A549 (cell line): ENCODE data around the gene CAMTA1. TPM values are rescaled to one million over a fixed set of nuclear protein-coding genes. Genes with fewer than 3 reads are reported as not detected.

ENCODE experiments used
- ATAC-seq, 2 experiments: fragments of 200-7000 bp in 1 of 2; fragments of >200 bp in 1 of 2; cut with Nextera tagmentation in 1 of 2; cut with Tn5 transposase in 1 of 2; 3 replicates each; pipeline versions ENCODE4 v1.8.0 to v1.9.1; 2018 to 2020; ENCODE audit warnings: mild to moderate bottlenecking in 1 of 2, moderate library complexity in 1 of 2
- CTCF ChIA-PET: fragments of 300-600 bp; sonication (Branson Sonifier 250); formaldehyde crosslinking; extraction: SDS; loops from one replicate; lab custom pipeline; 2021; ENCODE audit warnings: antibody characterized with exemption, inconsistent platforms; lab: Yijun Ruan, JAX
- POLR2A ChIA-PET: fragments of 350-600 bp; formaldehyde crosslinking; extraction: SDS; loops from one replicate; lab custom pipeline; 2021; ENCODE audit warnings: antibody characterized with exemption, inconsistent platforms; lab: Yijun Ruan, JAX
- DNase-seq, 2 experiments: peaks; one replicate each; pipeline versions ENCODE4 v3.0.0 to v3.0.0-alpha.2; 2011 to 2016; ENCODE audit warnings: low read depth in 1 of 2, low spot score in 1 of 2
- FAIRE-seq: peaks from 2 replicates; lab custom pipeline; 2011; peaks lifted over from hg19 to GRCh38; lab: Jason Lieb, UNC
- H3K27ac ChIP-seq, 2 experiments: fragments of >200 bp; sonication (Bioruptor Twin); formaldehyde crosslinking; 3 replicates each; pipeline ENCODE4 v1.5.1; 2016 to 2017
- H3K4me1 ChIP-seq: fragments of >200 bp; sonication (Bioruptor Twin); formaldehyde crosslinking; 3 replicates; pipeline ENCODE4 v1.6.1; 2016
- H3K4me2 ChIP-seq: fragments of >200 bp; sonication (Bioruptor Twin); formaldehyde crosslinking; 3 replicates; pipeline ENCODE4 v1.6.1; 2016
- H3K4me3 ChIP-seq: fragments of >200 bp; sonication (Bioruptor Twin); formaldehyde crosslinking; 3 replicates; pipeline ENCODE4 v1.5.1; 2016
- H3K9me3 ChIP-seq: fragments of >200 bp; sonication (Bioruptor Twin); formaldehyde crosslinking; 3 replicates; pipeline ENCODE4 v1.6.1; 2016
- BHLHE40 ChIP-seq: IDR thresholded peaks from 2 replicates; pipeline ENCODE4 v1.6.1; 2012; ENCODE audit warnings: low read depth, low read length, inconsistent platforms
- CBX2 ChIP-seq: fragments of 200-600 bp; sonication (generic); IDR thresholded peaks from 2 replicates; pipeline ENCODE4 v1.6.1; 2016; ENCODE audit warnings: low read depth, mild to moderate bottlenecking, borderline replicate concordance
- CBX8 ChIP-seq: fragments of 200-600 bp; sonication (generic); IDR thresholded peaks from 2 replicates; pipeline ENCODE4 v1.6.1; 2016
- CEBPB ChIP-seq, 2 experiments: fragments of >200 bp in 1 of 2; sonication (Bioruptor Twin) in 1 of 2; formaldehyde crosslinking in 1 of 2; IDR thresholded peaks; 2 replicates each; pipeline ENCODE4 v1.6.1; 2012 to 2016
- CHD2 ChIP-seq: fragments of 150-350 bp; IDR thresholded peaks from 2 replicates; pipeline ENCODE4 v1.6.1; 2014; ENCODE audit warnings: low read length; ENCODE audit not compliant: partially characterized antibody
- FOSL2 ChIP-seq, 2 experiments: fragments of 450-650 bp in 1 of 2; fragments of >200 bp in 1 of 2; sonication (Bioruptor Twin) in 1 of 2; formaldehyde crosslinking; IDR thresholded peaks; 2 replicates each; pipeline versions ENCODE4 v1.5.0 to v1.6.1; 2016 to 2020; ENCODE audit warnings: mild to moderate bottlenecking in 1 of 2, moderate library complexity in 1 of 2
- FOXS1 ChIP-seq: fragments of 250-450 bp; sonication (Bioruptor Pico); IDR thresholded peaks from 2 replicates; pipeline ENCODE4 v1.5.0; 2020; ENCODE audit warnings: mild to moderate bottlenecking, moderate library complexity
- GATA3 ChIP-seq: IDR thresholded peaks from 2 replicates; pipeline ENCODE4 v1.6.1; 2012; ENCODE audit warnings: borderline replicate concordance
- HEYL ChIP-seq: fragments of 250-450 bp; sonication (Bioruptor Pico); IDR thresholded peaks from 2 replicates; pipeline ENCODE4 v1.8.0; 2021; ENCODE audit warnings: mild to moderate bottlenecking, moderate library complexity
- HMGXB4 ChIP-seq: fragments of 250-450 bp; sonication (Bioruptor Pico); IDR thresholded peaks from 2 replicates; pipeline ENCODE4 v1.5.0; 2021; ENCODE audit warnings: mild to moderate bottlenecking, moderate library complexity, borderline replicate concordance
- HOXB13 ChIP-seq: fragments of 250-450 bp; sonication (Bioruptor Pico); IDR thresholded peaks from 2 replicates; pipeline ENCODE4 v1.5.0; 2020; ENCODE audit warnings: low read depth, mild to moderate bottlenecking, moderate library complexity
- HOXB5 ChIP-seq: fragments of 250-450 bp; sonication (Bioruptor Pico); IDR thresholded peaks from 2 replicates; pipeline ENCODE4 v1.5.0; 2020; ENCODE audit warnings: mild to moderate bottlenecking, moderate library complexity
- JUN ChIP-seq, 2 experiments: fragments of >200 bp; sonication (Bioruptor Twin); formaldehyde crosslinking; IDR thresholded peaks; 2 replicates in 1 of 2; 3 replicates in 1 of 2; pipeline ENCODE4 v1.6.1; 2016 to 2017
- JUNB ChIP-seq: fragments of >200 bp; sonication (Bioruptor Twin); formaldehyde crosslinking; IDR thresholded peaks from 2 replicates; pipeline ENCODE4 v1.6.1; 2016
- MAZ ChIP-seq: fragments of 150-350 bp; IDR thresholded peaks from 2 replicates; pipeline ENCODE4 v1.6.1; 2014; ENCODE audit warnings: antibody characterized with exemption, low read depth, low read length, borderline replicate concordance
- NR3C1 ChIP-seq: fragments of >200 bp; sonication (Bioruptor Twin); formaldehyde crosslinking; IDR thresholded peaks from 3 replicates; pipeline ENCODE4 v1.6.1; 2017
- PHF8 ChIP-seq: fragments of 200-600 bp; sonication (generic); IDR thresholded peaks from 2 replicates; pipeline ENCODE4 v1.6.1; 2016; ENCODE audit warnings: low read depth, mild to moderate bottlenecking, antibody characterized with exemption, moderate library complexity, borderline replicate concordance
- POLR2A ChIP-seq: IDR thresholded peaks from 2 replicates; pipeline ENCODE4 v1.6.1; 2012; ENCODE audit warnings: mild to moderate bottlenecking, low read length
- RAD21 ChIP-seq, 2 experiments: fragments of >200 bp in 1 of 2; sonication (Bioruptor Twin) in 1 of 2; formaldehyde crosslinking in 1 of 2; IDR thresholded peaks in 1 of 2; conservative IDR thresholded peaks in 1 of 2; 2 replicates in 1 of 2; 3 replicates in 1 of 2; pipeline ENCODE4 v1.6.1; 2012 to 2018; ENCODE audit warnings: inconsistent platforms in 1 of 2
- RARB ChIP-seq: fragments of 250-450 bp; sonication (Bioruptor Pico); IDR thresholded peaks from 2 replicates; pipeline ENCODE4 v1.8.0; 2021; ENCODE audit warnings: mild to moderate bottlenecking, moderate library complexity
- RCOR1 ChIP-seq: fragments of 150-350 bp; IDR thresholded peaks from 2 replicates; pipeline ENCODE4 v1.6.1; 2014; ENCODE audit warnings: antibody characterized with exemption, low read length, low read depth
- RFX5 ChIP-seq: fragments of 450-650 bp; IDR thresholded peaks from 2 replicates; pipeline ENCODE4 v1.7.1; 2014; ENCODE audit warnings: antibody characterized with exemption, mild to moderate bottlenecking, moderate library complexity
- RNF2 ChIP-seq: fragments of 200-600 bp; sonication (generic); IDR thresholded peaks from 2 replicates; pipeline ENCODE4 v1.6.1; 2016; ENCODE audit warnings: low read depth, mild to moderate bottlenecking, antibody characterized with exemption, moderate library complexity, borderline replicate concordance
- ZFP36 ChIP-seq: fragments of 450-650 bp; IDR thresholded peaks from 2 replicates; pipeline ENCODE4 v1.6.1; 2014; ENCODE audit warnings: borderline replicate concordance; ENCODE audit not compliant: partially characterized antibody
- ZNF302 ChIP-seq: fragments of 250-450 bp; sonication (Bioruptor Pico); IDR thresholded peaks from 2 replicates; pipeline ENCODE4 v1.9.0; 2021; ENCODE audit warnings: inconsistent platforms, mild to moderate bottlenecking, moderate library complexity
- WGBS: methylation state at CpG from one replicate; pipeline ENCODE4 v1.1.6; 2017; ENCODE audit errors: missing lambda C conversion rate; 5-methylcytosine and 5-hydroxymethylcytosine counted together
- polyA plus RNA-seq, 4 experiments: library from polyadenylated mRNA; depleted of rRNA in 3 of 4; stranded (reverse); fragments of >200 nt; fragmentation: RNase III in 1 of 4; extraction: RNeasy Plus Mini Kit Qiagen cat#74134 plus additional on column Dnase treatment in 1 of 4; gene quantifications; 2 replicates in 3 of 4; 3 replicates in 1 of 4; pipeline ENCODE4 v1.2.3, GENCODE V29; 2011 to 2017
- TF ChIP-seq, protein P1 (sequence below): fragments of >200 bp; sonication (Bioruptor Twin); formaldehyde crosslinking; IDR thresholded peaks from 2 replicates; pipeline ENCODE4 v1.6.1; 2016
- TF ChIP-seq, protein P2 (sequence below): IDR thresholded peaks from 2 replicates; pipeline ENCODE4 v1.6.1; 2012
- TF ChIP-seq, protein P3 (sequence below): IDR thresholded peaks from 2 replicates; pipeline ENCODE4 v1.6.1; 2012; ENCODE audit warnings: low read depth, borderline replicate concordance
- TF ChIP-seq, protein P4 (sequence below): fragments of >200 bp; sonication (Bioruptor Twin); formaldehyde crosslinking; IDR thresholded peaks from 3 replicates; pipeline ENCODE4 v1.6.1; 2016

Gene CAMTA1
- polyA plus RNA-seq, 2 of the 4 experiments (the other 2 are of a cell fraction): 58.8 to 75.0 TPM

- Histone ChIP-seq H3K9me3 (no peaks in the 10 kb centered on the region), H3K4me2 (no peak overlapping the region), H3K4me1 (no peaks in the 10 kb centered on the region), H3K27ac (no peak overlapping the region), H3K4me3 (no peak overlapping the region)
- FAIRE-seq (no peak), ATAC-seq (no peak), DNase-seq (no peak)
- 85% methylated on average over 7 of the region's 7 CpGs for WGBS
- POLR2A ChIA-PET: no interaction called here
- TF ChIP-seq HEYL (CRISPR knock-in tag): no peak
- no peak for TF ChIP-seq POLR2A
- no peak for TF ChIP-seq NR3C1
- TF ChIP-seq CBX8: no peak
- TF ChIP-seq, protein P1, sequence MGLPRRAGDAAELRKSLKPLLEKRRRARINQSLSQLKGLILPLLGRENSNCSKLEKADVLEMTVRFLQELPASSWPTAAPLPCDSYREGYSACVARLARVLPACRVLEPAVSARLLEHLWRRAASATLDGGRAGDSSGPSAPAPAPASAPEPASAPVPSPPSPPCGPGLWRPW: no peak
- TF ChIP-seq JUNB: no peak
- TF ChIP-seq RNF2: no peak
- no peak for TF ChIP-seq RARB (CRISPR knock-in tag)
- TF ChIP-seq FOXS1: no peak
- no peak for TF ChIP-seq BHLHE40
- no peak for TF ChIP-seq RCOR1
- CTCF ChIA-PET: interaction anchor here (1.4 to 6.5 kb wide), 3 partner anchors 10 to 94 kb away, joined by 3 to 36 read pairs (median 30); no protein-coding TSS in a partner anchor
Observed at GRCh38 chr1:7658099-7658498, 872.8 kb downstream of the CAMTA1 start.

- Histone ChIP-seq H3K4me3 (no peak overlapping the region), H3K27ac (no peak overlapping the region), H3K4me2 (no peak overlapping the region), H3K4me1 (no peaks in the 10 kb centered on the region), H3K9me3 (no peaks in the 10 kb centered on the region)
- CTCF ChIA-PET: interaction anchor here (1.2 to 6.5 kb wide), 5 partner anchors 9 to 93 kb away, joined by 3 to 36 read pairs (median 4); no protein-coding TSS in a partner anchor
- 82% methylated on average over 6 of the region's 6 CpGs for WGBS
- DNase-seq: no peak
- ATAC-seq: no peak
- POLR2A ChIA-PET: no interaction called here
- FAIRE-seq: no peak
- TF ChIP-seq CBX2 (no peak), CHD2 (no peak), BHLHE40 (no peak), GATA3 (no peak), HOXB13 (no peak), HOXB5 (CRISPR knock-in tag) (no peak), NR3C1 (no peak)
- TF ChIP-seq, protein P2, sequence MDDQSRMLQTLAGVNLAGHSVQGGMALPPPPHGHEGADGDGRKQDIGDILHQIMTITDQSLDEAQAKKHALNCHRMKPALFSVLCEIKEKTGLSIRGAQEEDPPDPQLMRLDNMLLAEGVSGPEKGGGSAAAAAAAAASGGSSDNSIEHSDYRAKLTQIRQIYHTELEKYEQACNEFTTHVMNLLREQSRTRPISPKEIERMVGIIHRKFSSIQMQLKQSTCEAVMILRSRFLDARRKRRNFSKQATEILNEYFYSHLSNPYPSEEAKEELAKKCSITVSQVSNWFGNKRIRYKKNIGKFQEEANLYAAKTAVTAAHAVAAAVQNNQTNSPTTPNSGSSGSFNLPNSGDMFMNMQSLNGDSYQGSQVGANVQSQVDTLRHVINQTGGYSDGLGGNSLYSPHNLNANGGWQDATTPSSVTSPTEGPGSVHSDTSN: no peak
- TF ChIP-seq, protein P3, sequence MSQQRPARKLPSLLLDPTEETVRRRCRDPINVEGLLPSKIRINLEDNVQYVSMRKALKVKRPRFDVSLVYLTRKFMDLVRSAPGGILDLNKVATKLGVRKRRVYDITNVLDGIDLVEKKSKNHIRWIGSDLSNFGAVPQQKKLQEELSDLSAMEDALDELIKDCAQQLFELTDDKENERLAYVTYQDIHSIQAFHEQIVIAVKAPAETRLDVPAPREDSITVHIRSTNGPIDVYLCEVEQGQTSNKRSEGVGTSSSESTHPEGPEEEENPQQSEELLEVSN: no peak
Observed at GRCh38 chr1:7659514-7659913, 874.3 kb downstream of the CAMTA1 start.

GRCh38 chr1:7663451-7664146 is 878.3 kb downstream of the CAMTA1 start:
- no peak for DNase-seq
- no peak overlapping the region for H3K27ac ChIP-seq
- TF ChIP-seq POLR2A (no peak), BHLHE40 (no peak), RCOR1 (no peak), HMGXB4 (CRISPR knock-in tag) (no peak), RFX5 (no peak), CEBPB (IDR thresholded peaks at IDR 0.05) (no peak), JUN (IDR thresholded peaks at IDR 0.05) (no peak), CBX8 (no peak), HOXB5 (CRISPR knock-in tag) (no peak), MAZ (no peak), HEYL (CRISPR knock-in tag) (no peak), ZNF302 (CRISPR knock-in tag) (no peak), FOSL2 (IDR thresholded peaks at IDR 0.05) (no peak), FOSL2 (CRISPR knock-in tag; IDR thresholded peaks at IDR 0.05) (no peak), RARB (CRISPR knock-in tag) (no peak), PHF8 (no peak), RAD21 (conservative IDR thresholded peaks at IDR 0.05 in 1 of 2, IDR thresholded peaks at IDR 0.05 in 1 of 2) (no peak), ZFP36 (no peak), HOXB13 (no peak)
- TF ChIP-seq, protein P4, sequence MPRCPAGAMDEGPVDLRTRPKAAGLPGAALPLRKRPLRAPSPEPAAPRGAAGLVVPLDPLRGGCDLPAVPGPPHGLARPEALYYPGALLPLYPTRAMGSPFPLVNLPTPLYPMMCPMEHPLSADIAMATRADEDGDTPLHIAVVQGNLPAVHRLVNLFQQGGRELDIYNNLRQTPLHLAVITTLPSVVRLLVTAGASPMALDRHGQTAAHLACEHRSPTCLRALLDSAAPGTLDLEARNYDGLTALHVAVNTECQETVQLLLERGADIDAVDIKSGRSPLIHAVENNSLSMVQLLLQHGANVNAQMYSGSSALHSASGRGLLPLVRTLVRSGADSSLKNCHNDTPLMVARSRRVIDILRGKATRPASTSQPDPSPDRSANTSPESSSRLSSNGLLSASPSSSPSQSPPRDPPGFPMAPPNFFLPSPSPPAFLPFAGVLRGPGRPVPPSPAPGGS: no peak
- no peak for FAIRE-seq
- ATAC-seq: no peak
- H3K4me3 ChIP-seq: no peak overlapping the region
- ChIA-PET POLR2A (no interaction called here), CTCF (interaction anchor here (1.7 to 7.9 kb wide), 3 partner anchors 16 to 239 kb away, joined by 5 to 410 read pairs (median 6); no protein-coding TSS in a partner anchor)
- WGBS: 80% methylated on average over 30 of the region's 38 CpGs
- no peak overlapping the region for H3K4me2 ChIP-seq
- no peaks in the 10 kb centered on the region for H3K4me1 ChIP-seq
- H3K9me3 ChIP-seq: no peaks in the 10 kb centered on the region
